BJ (cell line): ENCODE data around the gene MT3. TPM values are rescaled to one million over a fixed set of nuclear protein-coding genes. Genes with fewer than 3 reads are reported as not detected.

ENCODE experiments used
- CTCF ChIA-PET: fragments of 350-600 bp; formaldehyde crosslinking; extraction: SDS; loops from one replicate; lab custom pipeline; 2021; ENCODE audit warnings: antibody characterized with exemption, inconsistent platforms; lab: Yijun Ruan, JAX
- POLR2A ChIA-PET: fragments of 300-600 bp; sonication (Branson Sonifier 250); formaldehyde crosslinking; extraction: SDS; loops from one replicate; lab custom pipeline; 2021; ENCODE audit warnings: antibody characterized with exemption; lab: Charles Lee
- DNase-seq: peaks from one replicate; pipeline ENCODE4 v3.0.0-alpha.2; 2011; ENCODE audit warnings: low read depth
- H3K27me3 ChIP-seq: 2 replicates; pipeline ENCODE4 v1.6.0; 2011; ENCODE audit warnings: low read length; ENCODE audit not compliant: control insufficient read depth, insufficient read depth
- H3K36me3 ChIP-seq: 2 replicates; pipeline ENCODE4 v1.5.1; 2011; ENCODE audit warnings: low read length; ENCODE audit not compliant: control insufficient read depth, insufficient read depth
- H3K4me3 ChIP-seq: 2 replicates; pipeline ENCODE4 v1.5.1; 2011; ENCODE audit warnings: low read depth, mild to moderate bottlenecking, control low read depth, low read length
- CTCF ChIP-seq: IDR thresholded peaks from 2 replicates; pipeline ENCODE4 v1.5.1; 2011; ENCODE audit warnings: low read depth, mild to moderate bottlenecking, control low read depth, inconsistent platforms, low read length, moderate library complexity; ENCODE audit not compliant: insufficient read depth
- polyA plus RNA-seq: library from polyadenylated mRNA; depleted of rRNA; stranded (reverse); fragments of >200 nt; gene quantifications from 2 replicates; pipeline ENCODE4 v1.2.3, GENCODE V29; 2011; rRNA removed

MT3 gene
- polyA plus RNA-seq, 1 experiment: not detected

- H3K4me3 ChIP-seq: no peak overlapping the region
- CTCF ChIA-PET: no interaction called here
- no peak for TF ChIP-seq CTCF
- POLR2A ChIA-PET: no interaction called here
- peaks cover 41% of the 10 kb centered on the region for H3K27me3 ChIP-seq
- no peak for DNase-seq
- H3K36me3 ChIP-seq: no peaks in the 10 kb centered on the region
Measured at GRCh38 chr16:56636616-56637413, 47.5 kb downstream of the MT3 start.

GRCh38 chr16:56637814-56638750, 48.8 kb downstream of the MT3 start, which contains the start of gene MT1A:
TSS of gene MT1A (plus strand) at chr16:56638666. CDS start at chr16:56638739, 73 bp downstream.
- DNase-seq: no peak
- Histone ChIP-seq H3K4me3 (peak within 1 kb of the TSS; percentile 41), H3K36me3 (no peaks in the 10 kb centered on the region), H3K27me3 (peaks cover 39% of the 10 kb centered on the region)
- POLR2A ChIA-PET: no interaction called here
- no peak for TF ChIP-seq CTCF
- CTCF ChIA-PET: interaction anchor here (0.7 kb wide), 1 partner anchor 7 kb away, joined by 3 read pairs; no protein-coding TSS in a partner anchor

DNA sequence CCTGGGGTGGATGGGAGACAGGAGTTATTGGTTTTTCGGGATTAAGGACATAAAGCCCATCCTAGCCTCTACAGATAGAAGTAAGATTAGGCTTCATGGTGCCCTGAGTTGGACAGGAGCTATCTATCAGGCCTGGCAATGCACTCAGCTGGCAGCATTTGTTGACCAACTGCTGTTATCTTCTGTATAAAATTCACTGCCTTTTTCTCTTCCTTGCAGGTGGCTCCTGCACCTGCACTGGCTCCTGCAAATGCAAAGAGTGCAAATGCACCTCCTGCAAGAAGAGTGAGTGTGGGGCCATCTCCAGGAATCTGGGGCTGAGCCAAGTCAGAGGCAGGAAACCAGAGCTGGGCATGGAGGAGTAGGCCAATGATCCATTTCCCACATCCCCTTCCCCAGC, 49.7 kb downstream of the MT3 start:
- Histone ChIP-seq H3K36me3 (no peaks in the 10 kb centered on the region), H3K4me3 (no peak overlapping the region), H3K27me3 (peaks cover 33% of the 10 kb centered on the region)
- TF ChIP-seq CTCF: no peak
- ChIA-PET CTCF (interaction anchor here (0.7 kb wide), 1 partner anchor 39 kb away, joined by 3 read pairs; no protein-coding TSS in a partner anchor), POLR2A (no interaction called here)
- DNase-seq: no peak

DNA sequence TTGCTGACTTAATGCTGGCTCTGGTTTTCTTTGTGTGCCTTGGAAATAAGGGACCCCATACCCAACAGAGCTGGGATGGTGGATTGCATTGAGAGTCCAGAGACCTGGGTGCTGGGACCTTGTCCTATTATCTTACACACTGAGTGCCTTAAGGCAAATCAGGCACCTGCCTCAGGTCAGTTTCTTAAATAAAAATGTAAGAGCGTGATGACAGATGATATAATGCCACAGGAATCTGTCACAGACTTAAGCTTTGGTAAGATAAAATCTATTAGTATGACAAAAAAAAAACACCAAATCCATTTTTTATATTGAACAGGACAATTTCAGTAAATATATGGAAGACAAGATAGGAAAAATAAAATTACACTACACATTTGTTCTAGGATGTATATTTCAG, 50.7 kb downstream of the MT3 start:
- ChIA-PET POLR2A (interaction anchor here (0.8 kb wide), 1 partner anchor 1081 kb away, joined by 3 read pairs; no protein-coding TSS in a partner anchor), CTCF (no interaction called here)
- TF ChIP-seq CTCF: no peak
- no peak overlapping the region for H3K4me3 ChIP-seq
- DNase-seq: no peak
- peaks cover 25% of the 10 kb centered on the region for H3K27me3 ChIP-seq
- H3K36me3 ChIP-seq: no peaks in the 10 kb centered on the region

Other genes with a start within 250 kb of the MT3 start
- gene AMFR, start 164.0 kb upstream of the MT3 start, polyA plus RNA-seq: 90.8 and 130 TPM in 2 replicates
- gene NUDT21, start 138.2 kb upstream of the MT3 start, polyA plus RNA-seq: 78.8 and 109 TPM in 2 replicates
- gene OGFOD1, start 138.0 kb upstream of the MT3 start, polyA plus RNA-seq: 54.8 and 73.0 TPM in 2 replicates
- gene BBS2, start 69.5 kb upstream of the MT3 start, polyA plus RNA-seq: 33.8 and 43.1 TPM in 2 replicates
- not detected in 2 replicates for gene MT4, start 24.5 kb upstream of the MT3 start, polyA plus RNA-seq
- 167 and 194 TPM in 2 replicates for gene MT2A, start 19.1 kb downstream of the MT3 start, polyA plus RNA-seq
- gene MT1E, start 36.3 kb downstream of the MT3 start, polyA plus RNA-seq: 147 and 188 TPM in 2 replicates
- gene MT1M, start 43.1 kb downstream of the MT3 start, polyA plus RNA-seq: 0.67 and 0.94 TPM in 2 replicates
- 0.82 TPM in 1 of 2 replicates, not detected in the other for gene MT1A, start 49.1 kb downstream of the MT3 start, polyA plus RNA-seq
- not detected in 2 replicates for gene MT1B, start 62.4 kb downstream of the MT3 start, polyA plus RNA-seq
- gene MT1F, start 68.4 kb downstream of the MT3 start, polyA plus RNA-seq: 7.8 and 11.3 TPM in 2 replicates
- gene MT1G, start 78.5 kb downstream of the MT3 start, polyA plus RNA-seq: 2.4 and 2.9 TPM in 2 replicates
- not detected in 2 replicates for gene MT1H, start 80.3 kb downstream of the MT3 start, polyA plus RNA-seq
- gene MT1X, start 92.9 kb downstream of the MT3 start, polyA plus RNA-seq: 55.5 and 60.2 TPM in 2 replicates
- gene NUP93, start 140.6 kb downstream of the MT3 start, polyA plus RNA-seq: 51.8 and 61.2 TPM in 2 replicates